HG03378 (cell line): ENCODE measurements around the gene ZC3H11A.

Source experiments
- ATAC-seq: cut with Tn5 transposase; IDR thresholded peaks from one replicate; pipeline ENCODE4 v1.9.1; 2021; ENCODE audit warnings: mild to moderate bottlenecking, moderate library complexity; ENCODE audit not compliant: unreplicated experiment

ZC3H11A gene

GRCh38 chr1:203839081-203839480 lies 43.7 kb downstream of the ZC3H11A start:
- ATAC-seq, result no peak

- no peak for ATAC-seq
Observed at GRCh38 chr1:203840208-203840808, 44.9 kb downstream of the ZC3H11A start.

DNA sequence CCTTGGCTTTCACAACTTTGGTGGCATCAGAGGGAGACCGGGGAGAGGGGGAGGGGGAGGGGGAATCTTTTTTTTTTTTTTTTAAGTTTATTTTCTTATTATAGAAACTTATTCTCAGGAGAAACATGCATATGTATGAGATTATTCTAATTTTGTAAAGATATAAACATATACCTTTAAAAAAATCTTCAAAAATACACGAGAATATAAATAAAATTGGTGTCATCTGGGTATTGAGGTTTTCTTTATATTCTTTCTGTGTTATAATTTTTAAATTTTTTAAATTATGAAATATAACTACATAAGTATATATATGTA lies 47.1 kb downstream of the ZC3H11A start:
- ATAC-seq, result no peak

DNA sequence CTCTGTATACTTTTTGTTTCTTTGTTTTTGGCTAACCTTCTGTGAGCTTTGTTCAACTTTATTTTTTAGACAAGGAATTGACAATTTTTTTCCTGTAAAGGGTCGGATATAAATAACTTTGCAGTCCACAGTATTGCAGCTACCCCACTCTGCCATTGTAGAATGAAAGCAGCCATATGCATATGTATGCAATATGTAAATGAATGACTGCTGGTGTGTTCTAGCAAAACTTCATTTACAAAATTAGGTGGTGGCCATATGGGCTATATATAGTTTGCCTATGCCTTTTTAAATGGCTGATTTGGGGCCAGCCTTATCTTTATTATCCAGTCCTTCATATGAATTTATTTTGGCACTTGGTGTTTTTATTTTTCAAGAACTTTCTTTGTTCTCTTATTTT lies 48.0 kb downstream of the ZC3H11A start:
- ATAC-seq, result no peak
